Smooth muscle cell of the brain vasculature (primary cell): ENCODE data around the gene SAP25.

Source experiments
- DNase-seq: peaks from one replicate; pipeline ENCODE4 v3.0.0-alpha.2; 2012; ENCODE audit warnings: low read depth, low spot score

Gene SAP25

GRCh38 chr7:100595188-100595587 lies 21.5 kb upstream of the SAP25 start:
- no peak for DNase-seq

- DNase-seq, result no peak
Measured at GRCh38 chr7:100591596-100591995, 17.9 kb upstream of the SAP25 start.

- DNase-seq, result no peak
Measured at GRCh38 chr7:100590077-100590737, 16.5 kb upstream of the SAP25 start.

GRCh38 chr7:100589341-100589947 lies 15.7 kb upstream of the SAP25 start:
- DNase-seq, result no peak

- DNase-seq, result no peak
Measured at GRCh38 chr7:100588438-100588837, 14.7 kb upstream of the SAP25 start.

GRCh38 chr7:100586266-100587025 lies 12.7 kb upstream of the SAP25 start, which contains the start of gene FBXO24:
Gene FBXO24, plus strand, starts transcription at chr7:100586328. Its CDS starts 298 bp downstream, at chr7:100586626.
- peak; percentile 100 for DNase-seq

GRCh38 chr7:100585511-100586265 lies 12.0 kb upstream of the SAP25 start, which contains the start of gene LRCH4:
Gene LRCH4, minus strand, starts transcription at chr7:100586129. Its CDS starts 29 bp downstream, at chr7:100586100.
- no peak for DNase-seq

- DNase-seq, result no peak
Measured at GRCh38 chr7:100584683-100585510, 11.2 kb upstream of the SAP25 start.

GRCh38 chr7:100584054-100584682 lies 10.5 kb upstream of the SAP25 start:
- no peak for DNase-seq

- no peak for DNase-seq
Measured at GRCh38 chr7:100583132-100584053, 9.7 kb upstream of the SAP25 start.

- no peak for DNase-seq
Measured at GRCh38 chr7:100582650-100583049, 8.9 kb upstream of the SAP25 start.

GRCh38 chr7:100582041-100582579 lies 8.4 kb upstream of the SAP25 start:
- DNase-seq, result no peak

- no peak for DNase-seq
Measured at GRCh38 chr7:100580466-100581283, 7.0 kb upstream of the SAP25 start.

- DNase-seq, result no peak
Measured at GRCh38 chr7:100578246-100579183, 4.8 kb upstream of the SAP25 start.

GRCh38 chr7:100577507-100577906 lies 3.8 kb upstream of the SAP25 start:
- no peak for DNase-seq

- no peak for DNase-seq
Measured at GRCh38 chr7:100577103-100577502, 3.4 kb upstream of the SAP25 start.

GRCh38 chr7:100576384-100576993 lies 2.8 kb upstream of the SAP25 start:
- no peak for DNase-seq
